HepG2 (cell line): ENCODE data around the gene CDH13.

Source experiments
- MXD4 ChIP-seq: IDR thresholded peaks from 2 replicates; pipeline ENCODE4 v1.6.1; 2016; ENCODE audit warnings: mild to moderate bottlenecking, missing biosample characterization, missing genetic modification reagents
- MXI1 ChIP-seq: IDR thresholded peaks from 3 replicates; pipeline ENCODE4 v1.6.1; 2012; ENCODE audit warnings: low read depth, low read length, inconsistent platforms, borderline replicate concordance
- ZNF556 ChIP-seq: sonication (generic); formaldehyde crosslinking; IDR thresholded peaks from 2 replicates; pipeline ENCODE4 v1.4.0; 2020; ENCODE audit warnings: mild to moderate bottlenecking, missing genetic modification reagents, borderline replicate concordance
- TF ChIP-seq, protein P1 (sequence below): sonication (generic); formaldehyde crosslinking; IDR thresholded peaks from 2 replicates; pipeline ENCODE4 v1.9.0; 2021; ENCODE audit warnings: missing genetic modification reagents, borderline replicate concordance

DNA sequence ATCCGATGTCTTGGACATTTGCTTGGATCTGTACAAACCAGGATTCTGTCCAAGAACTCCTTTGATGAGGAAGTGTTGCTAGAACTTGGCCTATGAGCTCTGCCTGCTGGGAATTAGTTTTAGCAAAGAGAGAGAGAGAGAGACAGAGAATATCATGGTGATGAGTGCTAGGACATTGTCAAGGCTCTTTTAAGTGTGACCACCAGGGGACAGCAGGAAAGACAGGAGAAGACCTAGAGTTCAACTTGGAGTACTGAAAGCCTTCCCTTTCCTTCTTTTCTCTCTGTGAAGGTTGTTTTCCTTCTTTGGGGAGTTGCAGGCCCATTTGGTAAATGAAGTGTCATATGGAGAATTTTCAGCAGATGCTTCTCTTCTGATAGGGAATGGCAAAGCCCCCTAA is 791.8 kb downstream of the CDH13 start:
- no peak for TF ChIP-seq MXD4 (CRISPR knock-in tag)
- TF ChIP-seq ZNF556 (CRISPR knock-in tag): no peak
- no peak for TF ChIP-seq MXI1
- TF ChIP-seq, protein P1, sequence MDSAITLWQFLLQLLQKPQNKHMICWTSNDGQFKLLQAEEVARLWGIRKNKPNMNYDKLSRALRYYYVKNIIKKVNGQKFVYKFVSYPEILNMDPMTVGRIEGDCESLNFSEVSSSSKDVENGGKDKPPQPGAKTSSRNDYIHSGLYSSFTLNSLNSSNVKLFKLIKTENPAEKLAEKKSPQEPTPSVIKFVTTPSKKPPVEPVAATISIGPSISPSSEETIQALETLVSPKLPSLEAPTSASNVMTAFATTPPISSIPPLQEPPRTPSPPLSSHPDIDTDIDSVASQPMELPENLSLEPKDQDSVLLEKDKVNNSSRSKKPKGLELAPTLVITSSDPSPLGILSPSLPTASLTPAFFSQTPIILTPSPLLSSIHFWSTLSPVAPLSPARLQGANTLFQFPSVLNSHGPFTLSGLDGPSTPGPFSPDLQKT (CRISPR knock-in tag): no peak
